ENCODE measurements around the gene OLAH.
A peak's percentile ranks its signal among the peaks of the same experiment; 100 is the strongest.
"Not testable (repeated sequence)": the region's sequence is repeated elsewhere in the genome, so short reads cannot be mapped to it uniquely, and the experiment has no call there.

OLAH gene

GRCh38 chr10:15043674-15044073 lies at the start of gene OLAH:
Gene OLAH (plus strand): TSS chr10:15043943. CDS start chr10:15047289, 3,346 bp downstream.
- no peak for DNase-seq

- no peak for DNase-seq
These were observed 47.7 kb upstream of the OLAH start for GRCh38 chr10:14995964-14996565.

GRCh38 chr10:15013530-15013929 lies 30.2 kb upstream of the OLAH start:
- peak; percentile 44 for DNase-seq

- DNase-seq: no peak
These were observed 28.3 kb upstream of the OLAH start for GRCh38 chr10:15015451-15015850.

GRCh38 chr10:15020966-15021365 lies 22.8 kb upstream of the OLAH start:
- DNase-seq: not testable (repeated sequence)

GRCh38 chr10:15023079-15023478 lies 20.7 kb upstream of the OLAH start:
- DNase-seq: not testable (repeated sequence)

GRCh38 chr10:15024017-15025004 lies 19.4 kb upstream of the OLAH start:
- DNase-seq: not testable (repeated sequence)

GRCh38 chr10:15025040-15025439 lies 18.7 kb upstream of the OLAH start:
- not testable (repeated sequence) for DNase-seq

GRCh38 chr10:15027741-15028140 lies 16.0 kb upstream of the OLAH start:
- no peak for DNase-seq

GRCh38 chr10:15035385-15036301 lies 8.1 kb upstream of the OLAH start:
- DNase-seq: no peak

- DNase-seq: no peak
These were observed 6.1 kb upstream of the OLAH start for GRCh38 chr10:15037691-15038090.

- no peak for DNase-seq
These were observed 5.3 kb upstream of the OLAH start for GRCh38 chr10:15038416-15038815.

- DNase-seq: no peak
These were observed 1.6 kb downstream of the OLAH start for GRCh38 chr10:15045380-15045779.

- DNase-seq: no peak
These were observed 2.9 kb downstream of the OLAH start for GRCh38 chr10:15046626-15047025.

- DNase-seq: no peak
These were observed 5.8 kb downstream of the OLAH start for GRCh38 chr10:15049533-15049932.

- no peak for DNase-seq
These were observed 8.4 kb downstream of the OLAH start for GRCh38 chr10:15052121-15052520.

GRCh38 chr10:15053061-15053460 lies 9.3 kb downstream of the OLAH start:
- no peak for DNase-seq

GRCh38 chr10:15058689-15059088 lies 14.9 kb downstream of the OLAH start:
- no peak for DNase-seq

GRCh38 chr10:15059914-15060313 lies 16.2 kb downstream of the OLAH start:
- DNase-seq: no peak

GRCh38 chr10:15060638-15061037 lies 16.9 kb downstream of the OLAH start:
- no peak for DNase-seq

GRCh38 chr10:15067154-15067553 lies 23.4 kb downstream of the OLAH start:
- DNase-seq: no peak

- no peak for DNase-seq
These were observed 25.1 kb downstream of the OLAH start for GRCh38 chr10:15068802-15069201.

- DNase-seq: no peak
These were observed 25.5 kb downstream of the OLAH start for GRCh38 chr10:15069230-15069629.
